Measurements from ENCODE around the gene PNPLA7. TPM values are rescaled to one million over a fixed set of nuclear protein-coding genes. Genes with fewer than 3 reads are reported as not detected.
"Not testable (repeated sequence)": the region's sequence is repeated elsewhere in the genome, so short reads cannot be mapped to it uniquely, and the experiment has no call there.

PNPLA7 gene
- total RNA-seq, 4 donors from 2014 or later = 0.26 to 25.7 (median 3.4) TPM

- intact Hi-C loops (cut with DNase I; ENCODE audit: low total_unique reads) = no loop called here
- TF ChIP-seq POLR2A (IDR thresholded peaks at IDR 0.05) = no peak
- TF ChIP-seq CTCF (IDR thresholded peaks at IDR 0.05) = no peak
- Histone ChIP-seq H3K9me3 (no peaks in the 10 kb centered on the region), H3K36me3 (no peaks in the 10 kb centered on the region), H3K27ac (no peak overlapping the region), H3K27me3 (no peaks in the 10 kb centered on the region), H3K4me3 (no peak overlapping the region), H3K4me1 (peaks cover 5% of the 10 kb centered on the region in 2 donors)
- no peak for DNase-seq
Observed at GRCh38 chr9:137575716-137576411, 25.7 kb upstream of the PNPLA7 start.

GRCh38 chr9:137575364-137575715 is 25.1 kb upstream of the PNPLA7 start:
- no peaks in the 10 kb centered on the region for H3K36me3 ChIP-seq
- DNase-seq = no peak
- H3K9me3 ChIP-seq = no peaks in the 10 kb centered on the region
- no peak for TF ChIP-seq CTCF (IDR thresholded peaks at IDR 0.05)
- TF ChIP-seq POLR2A (IDR thresholded peaks at IDR 0.05) = no peak
- H3K27ac ChIP-seq = no peak overlapping the region
- H3K4me3 ChIP-seq = no peak overlapping the region
- H3K4me1 ChIP-seq = peaks cover 5% of the 10 kb centered on the region in 2 donors
- no peaks in the 10 kb centered on the region for H3K27me3 ChIP-seq
- intact Hi-C loops (cut with DNase I; ENCODE audit: low total_unique reads) = no loop called here

- no peaks in the 10 kb centered on the region for H3K9me3 ChIP-seq
- no peak for DNase-seq
- no peak overlapping the region for H3K27ac ChIP-seq
- no peak overlapping the region for H3K4me3 ChIP-seq
- no peaks in the 10 kb centered on the region for H3K36me3 ChIP-seq
- H3K4me1 ChIP-seq = peaks cover 3 to 5% of the 10 kb centered on the region in 2 donors
- TF ChIP-seq POLR2A (IDR thresholded peaks at IDR 0.05) = no peak
- no peak for TF ChIP-seq CTCF (IDR thresholded peaks at IDR 0.05)
- intact Hi-C loops (cut with DNase I; ENCODE audit: low total_unique reads) = no loop called here
- no peaks in the 10 kb centered on the region for H3K27me3 ChIP-seq
Observed at GRCh38 chr9:137574192-137574591, 24.0 kb upstream of the PNPLA7 start.

- Histone ChIP-seq H3K27ac (no peak overlapping the region), H3K27me3 (no peaks in the 10 kb centered on the region), H3K4me3 (no peak overlapping the region), H3K36me3 (no peaks in the 10 kb centered on the region), H3K4me1 (no peaks in the 10 kb centered on the region), H3K9me3 (no peaks in the 10 kb centered on the region)
- TF ChIP-seq POLR2A (IDR thresholded peaks at IDR 0.05) (no peak), CTCF (IDR thresholded peaks at IDR 0.05) (no peak)
- DNase-seq = no peak
- intact Hi-C loops (cut with DNase I; ENCODE audit: low total_unique reads) = no loop called here
Observed at GRCh38 chr9:137570566-137570965, 20.4 kb upstream of the PNPLA7 start.

GRCh38 chr9:137569609-137570203 is 19.5 kb upstream of the PNPLA7 start:
- Histone ChIP-seq H3K27ac (no peak overlapping the region), H3K27me3 (no peaks in the 10 kb centered on the region), H3K9me3 (no peaks in the 10 kb centered on the region), H3K36me3 (no peaks in the 10 kb centered on the region), H3K4me3 (no peak overlapping the region), H3K4me1 (no peaks in the 10 kb centered on the region)
- no peak for TF ChIP-seq POLR2A (IDR thresholded peaks at IDR 0.05)
- intact Hi-C loops (cut with DNase I; ENCODE audit: low total_unique reads) = no loop called here
- no peak for DNase-seq

- H3K36me3 ChIP-seq = not testable (repeated sequence)
Observed at GRCh38 chr9:137568445-137568844, 18.2 kb upstream of the PNPLA7 start.

More at GRCh38 chr9:137568445-137568844, 18.2 kb upstream of the PNPLA7 start:
- H3K27ac ChIP-seq; H3K9me3 ChIP-seq; H3K4me3 ChIP-seq; H3K4me1 ChIP-seq; H3K27me3 ChIP-seq; intact Hi-C loops (cut with DNase I; ENCODE audit: low total_unique reads); DNase-seq: not testable (repeated sequence)
